Renal pelvis (tissue), 4 donors: ENCODE measurements around the gene ZBTB44. TPM values are rescaled to one million over a fixed set of nuclear protein-coding genes. Genes with fewer than 3 reads are reported as not detected.
"Not testable (repeated sequence)": the region's sequence is repeated elsewhere in the genome, so short reads cannot be mapped to it uniquely, and the experiment has no call there.

Source experiments
- DNase-seq: peaks from one replicate; pipeline ENCODE4 v3.0.0-alpha.2; 2013
- polyA plus RNA-seq, 3 donors: library from polyadenylated mRNA; unstranded; fragments of 120-200 nt; gene quantifications; one replicate each; pipeline ENCODE4 v1.2.1, GENCODE V29; 2013; ENCODE audit not compliant: insufficient read length in 3 of 3

Gene ZBTB44
- polyA plus RNA-seq, 3 donors = 49.3 to 70.3 (median 60.7) TPM

- DNase-seq = not testable (repeated sequence)
Measured at GRCh38 chr11:130251763-130252162, 63.0 kb downstream of the ZBTB44 start.

DNA sequence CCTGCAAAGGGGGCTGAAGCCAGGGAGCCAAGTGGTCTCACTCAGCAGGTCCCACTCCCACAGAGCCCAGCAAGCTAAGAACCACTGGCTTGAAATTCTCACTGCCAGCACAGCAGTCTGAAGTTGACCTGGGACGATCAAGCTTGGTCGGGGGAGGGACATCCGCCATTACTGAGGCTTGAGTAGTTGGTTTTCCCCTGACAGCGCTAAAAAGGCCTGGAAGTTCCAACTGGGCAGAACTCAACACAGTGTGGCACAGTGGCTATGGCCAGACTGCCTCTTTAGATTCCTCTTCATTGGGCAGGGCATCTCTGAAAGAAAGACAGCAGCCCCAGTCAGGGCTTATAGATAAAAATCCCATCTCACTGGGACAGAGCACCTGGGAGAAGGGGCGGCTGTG is 64.8 kb downstream of the ZBTB44 start:
- DNase-seq = not testable (repeated sequence)

DNA sequence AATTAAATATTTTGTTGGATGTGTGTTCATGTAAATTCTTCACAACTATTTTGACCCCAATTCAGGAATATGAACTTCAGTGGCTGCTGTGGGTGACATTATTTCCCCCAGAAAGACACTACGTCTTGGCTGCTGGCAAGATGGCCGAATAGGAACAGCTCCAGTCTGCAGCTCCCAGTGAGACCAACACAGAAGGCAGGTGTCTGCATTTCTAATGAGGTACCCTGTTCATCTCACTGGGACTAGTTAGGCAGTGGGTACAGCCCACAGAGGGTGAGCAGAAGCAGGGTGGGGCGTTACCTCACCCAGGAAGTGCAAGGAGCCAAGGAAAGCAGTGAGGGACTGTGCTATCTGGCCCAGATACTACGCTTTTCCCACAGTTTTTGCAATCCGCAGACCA is 65.3 kb downstream of the ZBTB44 start:
- no peak for DNase-seq

GRCh38 chr11:130247319-130247718 is 67.4 kb downstream of the ZBTB44 start:
- no peak for DNase-seq

DNA sequence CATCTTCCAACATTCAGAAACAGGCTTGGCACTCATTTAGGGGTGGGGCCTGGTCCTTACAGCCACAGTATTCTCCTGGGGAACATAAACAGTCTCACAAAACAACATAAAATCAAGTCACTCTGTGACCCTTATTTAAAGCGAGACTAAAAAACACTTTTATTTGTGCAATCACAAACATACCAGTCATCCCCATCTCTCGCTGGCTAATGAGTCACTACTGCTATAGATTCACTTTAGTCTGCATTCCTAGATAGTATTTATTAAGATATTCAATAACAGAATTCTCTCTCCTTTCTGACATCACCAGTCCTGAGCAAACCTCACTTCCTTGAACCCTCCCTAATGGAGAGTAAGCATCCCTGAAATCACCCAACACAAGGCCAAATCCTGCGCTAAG is 68.0 kb downstream of the ZBTB44 start:
- no peak for DNase-seq

- DNase-seq = no peak
Measured at GRCh38 chr11:130246270-130246669, 68.4 kb downstream of the ZBTB44 start.

DNA sequence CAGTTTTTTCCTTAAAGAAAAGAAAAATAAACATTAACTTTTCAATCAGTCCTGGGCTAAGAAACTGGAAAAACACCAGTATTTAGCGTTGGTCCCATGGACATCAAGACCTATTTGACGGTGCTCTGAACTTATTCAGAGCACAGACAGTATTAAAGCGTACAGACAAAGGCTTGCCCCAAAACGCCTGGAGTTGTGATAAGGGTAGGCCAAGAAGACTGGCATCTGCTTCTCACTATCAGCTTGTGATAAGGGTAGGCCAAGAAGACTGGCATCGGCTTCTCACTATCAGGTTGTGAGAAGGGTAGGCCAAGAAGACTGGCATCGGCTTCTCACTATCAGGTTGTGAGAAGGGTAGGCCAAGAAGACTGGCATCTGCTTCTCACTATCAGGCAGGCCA is 69.3 kb downstream of the ZBTB44 start:
- not testable (repeated sequence) for DNase-seq

DNA sequence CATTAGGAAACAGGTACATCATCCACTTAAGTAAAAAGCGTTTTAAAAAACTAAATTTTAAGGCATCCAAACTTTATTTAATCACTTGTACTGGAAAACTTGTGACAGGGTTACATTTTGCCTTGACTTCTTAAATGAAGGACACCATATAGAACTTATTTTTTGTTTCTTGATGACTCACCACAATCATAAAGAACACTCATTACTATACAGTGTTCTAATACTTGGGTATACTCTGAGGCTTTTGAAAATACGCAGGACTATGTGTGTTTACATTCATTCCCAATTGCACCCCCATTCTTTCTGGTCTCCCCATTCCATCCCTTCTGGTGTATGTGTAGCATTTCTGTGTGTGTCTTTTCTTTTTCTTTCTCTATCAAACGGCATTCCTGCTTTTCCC is 69.9 kb downstream of the ZBTB44 start:
- no peak for DNase-seq

DNA sequence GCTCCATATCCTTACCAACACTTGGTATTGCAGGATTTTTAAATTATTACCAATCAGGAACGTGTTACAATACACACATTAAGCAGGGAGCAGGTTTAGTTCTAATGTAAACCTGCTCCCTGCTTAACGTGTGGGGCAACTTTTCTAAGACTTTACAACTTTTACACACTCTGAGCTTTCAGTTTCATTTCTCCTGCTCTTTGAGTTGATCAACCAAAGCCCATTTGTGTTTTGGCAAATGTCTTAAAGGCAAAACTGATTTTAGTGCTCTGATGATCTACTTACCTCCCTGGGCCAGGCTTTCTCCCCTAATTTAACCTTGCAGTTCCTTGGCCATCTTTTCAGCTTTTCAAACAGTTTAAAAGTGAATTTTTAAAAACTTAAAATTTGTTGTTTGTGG is 70.9 kb downstream of the ZBTB44 start:
- DNase-seq = no peak

DNA sequence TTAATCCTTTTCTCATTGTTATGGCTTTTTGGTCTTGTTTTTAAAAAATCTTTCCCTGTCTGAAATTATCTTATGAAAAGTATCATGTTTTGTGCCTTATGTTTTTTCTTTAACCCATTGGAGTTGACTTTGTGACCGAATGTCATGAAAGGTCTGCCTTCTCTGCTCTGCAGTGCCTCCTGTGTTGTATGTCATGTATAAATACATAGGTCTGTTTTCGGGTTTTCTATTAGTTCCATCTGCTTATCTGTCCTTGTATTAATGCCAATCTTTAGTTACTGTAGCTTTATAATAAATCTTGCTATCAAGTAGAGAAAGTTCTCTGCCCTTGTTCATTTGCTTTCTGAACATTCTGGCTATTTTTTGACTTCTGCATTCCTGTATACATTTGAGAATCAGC is 73.0 kb downstream of the ZBTB44 start:
- DNase-seq = no peak

- DNase-seq = no peak
Measured at GRCh38 chr11:130237282-130238006, 77.3 kb downstream of the ZBTB44 start.

- no peak for DNase-seq
Measured at GRCh38 chr11:130234315-130234714, 80.4 kb downstream of the ZBTB44 start.

DNA sequence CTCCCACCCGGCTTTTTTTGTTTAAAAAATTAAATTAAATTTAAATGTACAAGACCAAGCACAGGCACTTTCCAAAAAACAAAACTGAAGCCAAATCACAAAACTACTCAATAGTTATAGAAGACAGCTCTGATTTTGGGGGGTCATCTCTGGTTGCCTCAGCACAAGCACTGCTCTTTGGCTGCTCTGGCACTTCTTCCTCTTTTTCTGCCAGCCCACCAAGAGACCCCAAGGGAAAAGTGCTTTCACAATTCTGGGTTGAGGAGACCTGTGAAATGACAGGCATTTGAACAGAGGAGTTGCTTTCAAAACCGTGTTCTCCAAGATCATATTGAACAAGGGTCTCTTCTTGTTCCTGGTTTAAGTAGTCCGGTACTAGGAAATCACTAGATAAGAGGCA is 80.8 kb downstream of the ZBTB44 start:
- DNase-seq = not testable (repeated sequence)

DNA sequence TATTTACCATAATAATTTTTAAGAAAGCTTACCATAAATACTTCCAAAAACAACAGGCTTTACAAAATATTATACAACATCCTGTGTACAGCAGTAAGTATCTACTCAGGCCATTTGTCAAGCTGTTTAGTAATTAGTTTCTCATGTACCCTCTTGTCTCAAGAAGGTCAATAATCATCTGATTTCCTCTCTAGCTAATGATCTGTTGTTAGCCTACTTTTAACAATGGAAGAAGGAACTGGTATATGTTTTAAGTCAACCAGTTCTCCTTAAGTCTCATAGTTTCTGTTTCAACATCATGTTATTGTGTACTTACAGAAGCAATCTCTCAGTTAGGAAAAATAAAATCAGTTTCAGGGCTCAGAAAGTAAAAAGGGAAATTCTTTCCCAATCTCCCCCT is 81.2 kb downstream of the ZBTB44 start:
- DNase-seq = not testable (repeated sequence)

DNA sequence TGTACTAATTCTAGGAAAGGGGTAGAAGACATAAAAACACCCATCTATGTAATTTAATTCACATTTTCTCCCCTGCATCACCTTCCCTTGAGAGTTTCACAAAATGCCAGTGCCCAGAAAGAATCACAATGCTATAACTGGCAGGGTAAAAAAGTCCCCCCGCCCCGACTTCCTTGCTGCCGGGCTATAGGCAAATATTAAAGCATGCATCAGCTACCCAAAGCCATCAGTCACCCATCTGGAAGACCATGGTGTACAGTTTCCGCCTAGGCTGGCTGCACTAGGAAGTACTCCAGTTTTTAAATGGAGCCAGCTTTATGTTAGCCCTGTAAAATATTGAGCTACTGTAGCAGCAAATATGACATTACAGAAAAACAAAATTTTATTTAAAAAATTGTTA is 87.3 kb downstream of the ZBTB44 start:
- DNase-seq = no peak

DNA sequence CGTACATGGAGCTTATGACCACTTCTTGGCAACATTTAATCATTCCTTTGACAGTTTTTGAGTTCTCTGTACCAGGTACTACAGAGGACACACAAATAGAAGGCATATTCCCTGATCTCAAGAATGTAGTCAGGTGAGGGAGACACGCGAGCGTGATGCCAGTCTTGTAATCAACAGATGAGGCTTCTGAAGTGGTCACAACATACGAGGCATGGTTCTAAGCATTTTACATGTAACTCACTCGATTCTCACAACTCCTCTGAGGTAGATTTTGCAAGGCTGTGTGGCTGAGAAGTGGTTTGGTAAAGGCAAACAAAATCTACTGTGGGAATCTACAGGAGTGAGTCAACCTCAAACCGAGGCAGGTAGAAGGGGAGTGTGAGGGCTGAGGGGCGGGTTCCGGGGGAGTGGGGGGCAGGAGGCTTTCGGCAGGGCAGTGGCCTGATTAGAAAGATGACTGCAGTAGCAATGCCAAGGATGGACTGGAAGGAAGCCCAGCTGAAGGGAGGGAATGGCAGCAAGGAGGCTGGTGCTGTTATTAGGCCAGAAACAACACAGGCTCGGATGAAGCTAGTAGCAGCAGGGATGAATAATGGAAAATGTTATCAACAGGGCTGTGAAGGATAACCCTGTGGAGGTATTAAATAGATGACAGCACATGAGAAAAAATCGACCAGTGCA is 91.3 kb downstream of the ZBTB44 start:
- no peak for DNase-seq

DNA sequence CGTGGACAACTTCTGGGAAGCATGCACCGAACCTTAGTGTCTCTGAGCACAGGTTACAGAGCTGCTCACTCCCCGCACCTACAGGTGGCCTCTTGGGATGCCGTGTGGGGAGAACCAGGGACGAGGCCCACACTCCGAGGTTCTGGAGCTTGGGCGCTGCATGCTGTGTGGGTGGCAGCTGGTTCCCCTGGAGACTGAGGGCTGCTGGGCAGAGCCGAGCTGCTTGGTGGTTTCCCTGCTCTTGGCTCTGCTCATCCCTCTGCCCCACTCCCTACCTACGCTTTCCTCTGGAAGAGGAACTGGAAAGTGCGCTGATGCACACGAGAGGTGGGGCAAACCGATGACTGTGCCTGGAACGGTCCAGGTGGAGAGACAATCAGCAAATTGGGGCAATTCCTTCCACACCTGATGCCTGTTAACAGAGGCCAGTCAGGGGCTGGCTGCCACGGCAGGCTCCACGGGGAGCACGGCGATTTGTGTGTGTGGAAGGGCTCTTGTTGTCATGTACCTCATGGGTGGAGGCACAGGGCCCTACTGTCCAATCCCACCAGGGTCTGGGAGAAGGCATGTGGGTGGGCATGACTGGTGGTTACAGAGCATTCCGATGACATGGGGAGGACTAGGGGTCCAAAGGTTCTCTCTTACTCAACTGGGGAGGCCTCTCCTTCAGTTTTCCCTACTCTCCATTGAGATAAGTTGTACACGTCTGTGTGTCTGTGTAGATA is 94.2 kb downstream of the ZBTB44 start:
- DNase-seq = no peak

DNA sequence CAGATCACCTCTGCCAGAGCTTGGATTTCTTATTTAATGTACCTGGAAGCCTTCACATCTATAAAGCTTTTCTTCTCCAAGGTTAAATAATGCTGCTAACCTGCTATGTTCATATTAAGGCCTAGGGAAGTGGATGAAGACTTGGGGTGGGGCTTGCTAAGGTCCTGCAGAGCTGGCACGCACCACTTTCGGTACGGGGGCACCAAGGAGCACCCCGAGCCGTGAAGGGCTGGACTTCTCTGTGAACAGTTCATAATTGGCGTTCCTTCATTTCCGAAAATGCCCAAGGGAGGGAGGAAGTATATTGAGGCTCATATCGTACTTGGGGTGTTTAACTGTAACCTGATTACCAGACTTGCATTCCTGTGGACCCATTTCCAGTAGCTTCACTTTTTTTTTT is 95.6 kb downstream of the ZBTB44 start:
- no peak for DNase-seq

DNA sequence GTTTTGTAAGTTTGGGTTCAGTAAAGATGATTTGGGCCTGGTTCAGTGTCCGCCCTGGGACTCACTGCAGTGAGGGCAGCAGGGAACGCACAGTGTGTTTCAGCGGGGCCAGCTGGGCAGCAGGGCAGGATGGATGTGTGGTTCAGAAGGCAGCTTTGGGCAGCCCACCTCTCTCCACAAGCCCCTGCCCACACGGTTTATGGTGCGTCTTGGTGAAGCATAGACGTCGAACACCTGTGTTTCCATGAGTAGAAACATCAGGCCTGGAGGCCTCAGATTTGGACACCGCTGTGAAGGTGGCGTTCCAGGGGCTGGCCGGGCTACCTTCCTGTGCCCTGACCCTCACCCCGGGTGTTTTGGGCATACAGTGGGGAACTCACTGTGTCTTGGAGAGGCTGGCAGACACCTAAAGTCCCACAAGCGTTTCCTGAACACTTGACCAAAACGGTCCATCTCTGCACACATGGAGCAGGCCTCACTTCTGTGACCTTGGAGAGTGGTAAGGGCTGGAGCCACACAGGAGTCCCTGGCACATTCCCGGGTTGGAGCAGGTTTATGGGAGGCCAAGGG is 96.1 kb downstream of the ZBTB44 start:
- no peak for DNase-seq

- DNase-seq = no peak
Measured at GRCh38 chr11:130217133-130218031, 97.3 kb downstream of the ZBTB44 start.

DNA sequence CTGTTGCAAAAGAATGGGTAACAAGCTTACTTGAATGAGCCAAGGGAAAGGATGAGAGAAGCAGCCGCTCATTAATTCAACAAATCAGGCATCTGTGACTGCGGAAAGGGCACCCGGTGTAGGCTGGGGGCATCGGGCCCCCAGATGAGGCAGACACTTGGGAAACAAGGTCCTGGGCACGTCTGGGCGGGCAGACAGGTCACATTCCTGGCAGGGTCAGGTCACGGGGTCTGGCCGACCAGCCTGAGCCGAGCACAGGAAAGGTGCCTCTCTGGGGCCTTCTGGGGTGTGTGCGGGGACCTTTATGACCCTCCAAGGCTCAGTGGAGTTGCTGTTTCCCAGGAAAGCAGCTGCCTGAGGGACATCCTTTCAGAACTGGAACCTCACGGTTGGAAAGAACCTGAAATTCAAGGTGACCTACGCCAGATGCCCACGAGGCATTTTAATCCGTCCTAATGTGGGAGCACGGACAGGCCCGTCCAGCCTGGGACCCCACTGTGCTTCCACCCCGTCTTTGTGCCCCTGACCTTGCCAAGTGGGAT is 98.1 kb downstream of the ZBTB44 start:
- DNase-seq = peak; percentile 9
